Panc1 (cell line): Measurements from ENCODE around the gene DDX17. TPM values are rescaled to one million over a fixed set of nuclear protein-coding genes. Genes with fewer than 3 reads are reported as not detected.

Source experiments
- ATAC-seq: fragments of 200-7000 bp; cut with Tn5 transposase; 2 replicates; pipeline ENCODE4 v1.9.1; 2020; ENCODE audit warnings: mild to moderate bottlenecking, moderate library complexity
- BruUV-seq: library from RNA; stranded (reverse); fragments of 400-500 nt; replicated peaks from 2 replicates; lab custom pipeline; 2021; lab: Mats Ljungman, UMichigan
- CTCF ChIA-PET: fragments of 300-600 bp; sonication (Branson Sonifier 250); formaldehyde crosslinking; loops from one replicate; lab custom pipeline; 2022; ENCODE audit warnings: antibody characterized with exemption; lab: Charles Lee
- POLR2A ChIA-PET: fragments of 300-600 bp; sonication (Branson Sonifier 250); formaldehyde crosslinking; loops from one replicate; lab custom pipeline; 2022; ENCODE audit warnings: antibody characterized with exemption; lab: Charles Lee
- DNase-seq: peaks from one replicate; pipeline ENCODE4 v3.0.0-alpha.2; 2010; ENCODE audit warnings: low read depth, low spot score
- H3K27ac ChIP-seq: 2 replicates; pipeline ENCODE4 v1.5.1; 2011; ENCODE audit warnings: mild to moderate bottlenecking, low read length, inconsistent platforms
- H3K27me3 ChIP-seq: fragments of 200-500 bp; sonication (Bioruptor generic); 2 replicates; pipeline ENCODE4 v1.6.0; 2014; ENCODE audit warnings: low read length, inconsistent platforms; ENCODE audit not compliant: control insufficient read depth, insufficient read depth
- H3K36me3 ChIP-seq: fragments of 200-500 bp; sonication (Bioruptor generic); 2 replicates; pipeline ENCODE4 v1.5.1; 2014; ENCODE audit warnings: inconsistent platforms, mild to moderate bottlenecking, low read length, moderate library complexity; ENCODE audit not compliant: control insufficient read depth, insufficient read depth
- H3K4me1 ChIP-seq: 2 replicates; pipeline ENCODE4 v1.5.1; 2011; ENCODE audit warnings: inconsistent platforms, mild to moderate bottlenecking, low read length, moderate library complexity; ENCODE audit not compliant: control insufficient read depth, insufficient read depth
- H3K4me3 ChIP-seq, 2 experiments: 2 replicates each; pipeline ENCODE4 v1.5.1; 2011 to 2012; ENCODE audit warnings: low read depth in 2 of 2, low read length in 2 of 2, mild to moderate bottlenecking in 2 of 2, inconsistent platforms in 1 of 2, moderate library complexity in 1 of 2
- H3K9me3 ChIP-seq: fragments of 200-500 bp; sonication (Bioruptor generic); 2 replicates; pipeline ENCODE4 v1.5.1; 2014; ENCODE audit warnings: low read depth, mild to moderate bottlenecking, inconsistent platforms, low read length, moderate library complexity; ENCODE audit not compliant: control insufficient read depth, insufficient read depth
- POLR2AphosphoS5 ChIP-seq: IDR thresholded peaks from 2 replicates; pipeline ENCODE4 v1.6.1; 2012; ENCODE audit warnings: mild to moderate bottlenecking, low read depth, low read length, moderate library complexity
- SIN3A ChIP-seq: IDR thresholded peaks from 2 replicates; pipeline ENCODE4 v1.6.1; 2012; ENCODE audit warnings: low read depth, mild to moderate bottlenecking, low read length, moderate library complexity, borderline replicate concordance; ENCODE audit not compliant: insufficient read depth
- TCF7L2 ChIP-seq: IDR thresholded peaks from 2 replicates; pipeline ENCODE4 v1.6.1; 2011; ENCODE audit warnings: mild to moderate bottlenecking, low read depth, low read length, inconsistent platforms
- in situ Hi-C: cut with HindIII; loops from 2 replicates; pipeline ENCODE4 v1.10.0; 2016; ENCODE audit warnings: low sequenced_read_pairs, low pct_unique_long_range_greater_than_20kb
- intact Hi-C: fragments of 100-400 bp; cut with micrococcal nuclease; formaldehyde crosslinking; loops from one replicate; pipeline ENCODE4 v1.10.0; 2022; ENCODE audit not compliant: unreplicated experiment
- total RNA-seq: library from RNA; stranded (reverse); gene quantifications from one replicate; pipeline ENCODE4 v1.2.1, GENCODE V29; 2021; ENCODE audit not compliant: unreplicated experiment
- TF ChIP-seq, protein P1 (sequence below): fragments of 450-650 bp; IDR thresholded peaks from 2 replicates; pipeline ENCODE4 v1.5.1; 2017; ENCODE audit warnings: mild to moderate bottlenecking
- TF ChIP-seq, protein P2 (sequence below), 2 experiments: IDR thresholded peaks; 2 replicates each; pipeline ENCODE4 v1.6.1; 2011 to 2012; ENCODE audit warnings: low read depth in 2 of 2, control low read depth in 1 of 2, low read length in 1 of 2, mild to moderate bottlenecking in 1 of 2, moderate library complexity in 1 of 2; ENCODE audit not compliant: insufficient read depth in 1 of 2

Gene DDX17
- total RNA-seq, 1 experiment from 2014 or later, result 277 TPM

DNA sequence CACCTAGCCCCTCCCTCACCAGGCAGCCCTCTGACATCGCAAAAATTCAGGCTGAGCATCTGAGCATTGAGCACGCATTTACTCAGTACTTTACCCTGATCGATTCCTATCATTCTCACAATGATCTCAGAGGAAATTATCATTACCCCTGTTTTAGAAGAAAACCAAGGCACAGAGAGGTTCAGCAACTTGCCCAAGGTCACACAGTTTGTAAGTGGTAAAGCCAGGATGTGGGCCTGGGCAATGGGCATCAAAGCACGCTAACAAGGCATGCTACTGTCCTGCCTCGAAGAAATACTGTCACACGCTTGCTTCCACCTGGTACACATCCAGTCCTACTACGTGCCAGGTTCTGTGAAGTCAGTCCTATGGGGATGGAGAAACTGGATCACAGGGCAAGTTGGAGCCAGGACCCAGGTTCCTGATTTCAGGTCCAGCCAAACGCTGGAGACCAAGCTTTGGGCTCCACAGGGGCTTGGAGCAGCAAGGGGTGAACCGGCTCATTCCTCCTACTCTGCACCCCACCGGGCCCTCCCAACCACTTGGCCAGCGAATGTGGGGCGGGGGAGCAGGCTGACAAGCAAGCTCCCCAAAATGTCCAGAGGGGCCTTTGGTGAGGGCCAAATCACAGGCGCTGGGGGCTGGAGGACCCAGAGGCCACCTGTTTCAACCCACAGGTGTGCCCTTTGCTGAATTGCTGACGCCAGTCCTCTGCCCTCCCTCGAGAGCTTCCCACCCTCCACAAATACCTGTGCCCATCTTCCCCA lies 69.3 kb downstream of the DDX17 start:
- intact Hi-C loops, result no loop called here
- in situ Hi-C loops, result no loop called here
- no peaks in the 10 kb centered on the region for H3K4me1 ChIP-seq
- CTCF ChIA-PET, result interaction anchor here (0.5 kb wide), 1 partner anchor 134 kb away, joined by 3 read pairs; no protein-coding TSS in a partner anchor
- POLR2A ChIA-PET, result interaction anchor here (0.6 kb wide), 1 partner anchor 244 kb away, joined by 4 read pairs; no protein-coding TSS in a partner anchor
- TF ChIP-seq, protein P1, sequence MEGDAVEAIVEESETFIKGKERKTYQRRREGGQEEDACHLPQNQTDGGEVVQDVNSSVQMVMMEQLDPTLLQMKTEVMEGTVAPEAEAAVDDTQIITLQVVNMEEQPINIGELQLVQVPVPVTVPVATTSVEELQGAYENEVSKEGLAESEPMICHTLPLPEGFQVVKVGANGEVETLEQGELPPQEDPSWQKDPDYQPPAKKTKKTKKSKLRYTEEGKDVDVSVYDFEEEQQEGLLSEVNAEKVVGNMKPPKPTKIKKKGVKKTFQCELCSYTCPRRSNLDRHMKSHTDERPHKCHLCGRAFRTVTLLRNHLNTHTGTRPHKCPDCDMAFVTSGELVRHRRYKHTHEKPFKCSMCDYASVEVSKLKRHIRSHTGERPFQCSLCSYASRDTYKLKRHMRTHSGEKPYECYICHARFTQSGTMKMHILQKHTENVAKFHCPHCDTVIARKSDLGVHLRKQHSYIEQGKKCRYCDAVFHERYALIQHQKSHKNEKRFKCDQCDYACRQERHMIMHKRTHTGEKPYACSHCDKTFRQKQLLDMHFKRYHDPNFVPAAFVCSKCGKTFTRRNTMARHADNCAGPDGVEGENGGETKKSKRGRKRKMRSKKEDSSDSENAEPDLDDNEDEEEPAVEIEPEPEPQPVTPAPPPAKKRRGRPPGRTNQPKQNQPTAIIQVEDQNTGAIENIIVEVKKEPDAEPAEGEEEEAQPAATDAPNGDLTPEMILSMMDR, result no peak
- no peak for TF ChIP-seq SIN3A
- no peak for TF ChIP-seq TCF7L2
- TF ChIP-seq, protein P2, sequence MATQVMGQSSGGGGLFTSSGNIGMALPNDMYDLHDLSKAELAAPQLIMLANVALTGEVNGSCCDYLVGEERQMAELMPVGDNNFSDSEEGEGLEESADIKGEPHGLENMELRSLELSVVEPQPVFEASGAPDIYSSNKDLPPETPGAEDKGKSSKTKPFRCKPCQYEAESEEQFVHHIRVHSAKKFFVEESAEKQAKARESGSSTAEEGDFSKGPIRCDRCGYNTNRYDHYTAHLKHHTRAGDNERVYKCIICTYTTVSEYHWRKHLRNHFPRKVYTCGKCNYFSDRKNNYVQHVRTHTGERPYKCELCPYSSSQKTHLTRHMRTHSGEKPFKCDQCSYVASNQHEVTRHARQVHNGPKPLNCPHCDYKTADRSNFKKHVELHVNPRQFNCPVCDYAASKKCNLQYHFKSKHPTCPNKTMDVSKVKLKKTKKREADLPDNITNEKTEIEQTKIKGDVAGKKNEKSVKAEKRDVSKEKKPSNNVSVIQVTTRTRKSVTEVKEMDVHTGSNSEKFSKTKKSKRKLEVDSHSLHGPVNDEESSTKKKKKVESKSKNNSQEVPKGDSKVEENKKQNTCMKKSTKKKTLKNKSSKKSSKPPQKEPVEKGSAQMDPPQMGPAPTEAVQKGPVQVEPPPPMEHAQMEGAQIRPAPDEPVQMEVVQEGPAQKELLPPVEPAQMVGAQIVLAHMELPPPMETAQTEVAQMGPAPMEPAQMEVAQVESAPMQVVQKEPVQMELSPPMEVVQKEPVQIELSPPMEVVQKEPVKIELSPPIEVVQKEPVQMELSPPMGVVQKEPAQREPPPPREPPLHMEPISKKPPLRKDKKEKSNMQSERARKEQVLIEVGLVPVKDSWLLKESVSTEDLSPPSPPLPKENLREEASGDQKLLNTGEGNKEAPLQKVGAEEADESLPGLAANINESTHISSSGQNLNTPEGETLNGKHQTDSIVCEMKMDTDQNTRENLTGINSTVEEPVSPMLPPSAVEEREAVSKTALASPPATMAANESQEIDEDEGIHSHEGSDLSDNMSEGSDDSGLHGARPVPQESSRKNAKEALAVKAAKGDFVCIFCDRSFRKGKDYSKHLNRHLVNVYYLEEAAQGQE (IDR thresholded peaks at IDR 0.05; ENCODE audit: insufficient read depth in 1 of 2, low read depth in 2 of 2, low read length in 1 of 2), result no peak
- no peak for TF ChIP-seq POLR2AphosphoS5
- H3K27me3 ChIP-seq, result no peaks in the 10 kb centered on the region
- H3K9me3 ChIP-seq, result no peaks in the 10 kb centered on the region
- no TSS peak for BruUV-seq
- H3K36me3 ChIP-seq, result no peaks in the 10 kb centered on the region
- ATAC-seq, result no peak
- H3K27ac ChIP-seq, result no peak overlapping the region
- DNase-seq, result no peak
- H3K4me3 ChIP-seq, result no peak overlapping the region

DNA sequence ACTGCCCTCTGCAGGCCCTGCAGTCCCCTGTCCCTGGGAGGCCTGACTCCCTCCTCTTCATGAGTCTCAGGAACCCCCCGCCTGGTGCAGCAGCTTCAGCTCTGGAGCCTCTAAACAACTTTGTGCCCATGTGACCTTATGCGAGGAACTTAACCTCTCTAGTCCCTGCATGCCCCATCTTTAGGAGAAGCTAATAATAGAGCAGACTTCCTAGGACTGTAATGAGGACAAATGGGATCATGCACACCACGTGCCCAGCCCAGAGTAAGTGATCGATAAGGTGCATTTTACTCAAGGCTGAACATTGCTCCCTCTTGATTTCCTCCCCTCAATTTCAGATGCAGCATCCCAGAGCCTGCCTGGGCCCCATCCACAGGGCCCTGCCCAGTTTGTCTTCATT lies 70.1 kb downstream of the DDX17 start:
- Histone ChIP-seq H3K4me3 (no peak overlapping the region), H3K27ac (no peak overlapping the region), H3K4me1 (no peaks in the 10 kb centered on the region), H3K36me3 (no peaks in the 10 kb centered on the region), H3K27me3 (no peaks in the 10 kb centered on the region), H3K9me3 (no peaks in the 10 kb centered on the region)
- ATAC-seq, result no peak; the same call in 1 of the 2 replicates
- no peak for TF ChIP-seq TCF7L2
- TF ChIP-seq SIN3A, result no peak
- TF ChIP-seq, protein P1, result no peak
- TF ChIP-seq, protein P2 (IDR thresholded peaks at IDR 0.05; ENCODE audit: insufficient read depth in 1 of 2, low read depth in 2 of 2, low read length in 1 of 2), result no peak
- TF ChIP-seq POLR2AphosphoS5, result no peak
- CTCF ChIA-PET, result interaction anchor here (0.5 to 0.6 kb wide), 2 partner anchors 16 to 135 kb away, joined by 3 read pairs; no protein-coding TSS in a partner anchor
- no peak for DNase-seq
- intact Hi-C loops (no loop called here), in situ Hi-C loops (no loop called here)
- BruUV-seq, result no TSS peak
- POLR2A ChIA-PET, result no interaction called here
